Liver (tissue), 9 donors: ENCODE results near the gene SLC20A1. TPM values are rescaled to one million over a fixed set of nuclear protein-coding genes. Genes with fewer than 3 reads are reported as not detected.

Experiments
- DNase-seq: peaks from one replicate; pipeline ENCODE4 v3.0.0-alpha.2; 2017; ENCODE audit warnings: low spot score
- H3K27ac ChIP-seq, 2 donors: one replicate each; pipeline ENCODE4 v1.7.0; 2013; ENCODE audit warnings: inconsistent platforms in 2 of 2, low read length in 2 of 2, control low read depth in 1 of 2, low read depth in 1 of 2, mild to moderate bottlenecking in 1 of 2
- H3K27me3 ChIP-seq, 4 donors: one replicate each; pipeline versions ENCODE4 v1.6.1 to v1.7.0; 2013; ENCODE audit warnings: low read length in 3 of 4, inconsistent platforms in 1 of 4, mild to moderate bottlenecking in 1 of 4, moderate library complexity in 1 of 4; ENCODE audit not compliant: control insufficient read depth in 4 of 4, insufficient read depth in 4 of 4
- H3K36me3 ChIP-seq, 4 donors: one replicate each; pipeline versions ENCODE4 v1.6.1 to v1.7.0; 2013; ENCODE audit warnings: low read length in 3 of 4, mild to moderate bottlenecking in 3 of 4, low read depth in 1 of 4, moderate library complexity in 1 of 4; ENCODE audit not compliant: control insufficient read depth in 4 of 4, insufficient read depth in 3 of 4
- H3K4me1 ChIP-seq, 4 donors: one replicate each; pipeline versions ENCODE4 v1.6.1 to v1.7.0; 2013; ENCODE audit warnings: low read length in 3 of 4, mild to moderate bottlenecking in 3 of 4, moderate library complexity in 1 of 4; ENCODE audit not compliant: control insufficient read depth in 4 of 4, insufficient read depth in 4 of 4
- H3K4me3 ChIP-seq, 3 donors: one replicate each; pipeline versions ENCODE4 v1.6.1 to v1.7.0; 2013; ENCODE audit warnings: low read length in 3 of 3, control low read depth in 1 of 3, low read depth in 1 of 3, mild to moderate bottlenecking in 1 of 3
- H3K9ac ChIP-seq, 2 donors: one replicate each; pipeline ENCODE4 v1.7.0; 2013; ENCODE audit warnings: low read length in 2 of 2, mild to moderate bottlenecking in 2 of 2, moderate library complexity in 2 of 2, control low read depth in 1 of 2, low read depth in 1 of 2
- H3K9me3 ChIP-seq, 4 donors: one replicate each; pipeline versions ENCODE4 v1.6.1 to v1.7.0; 2013; ENCODE audit warnings: low read length in 3 of 4; ENCODE audit not compliant: control insufficient read depth in 4 of 4
- ATF3 ChIP-seq: IDR thresholded peaks from 2 replicates; pipeline ENCODE4 v1.6.1; 2016; ENCODE audit warnings: antibody characterized with exemption
- CTCF ChIP-seq: fragments of 150-350 bp; IDR thresholded peaks from 2 replicates; pipeline ENCODE4 v1.5.1; 2017; ENCODE audit warnings: improper control_type of control experiment, low read depth, low read length; ENCODE audit not compliant: missing input control
- EGR1 ChIP-seq, 2 donors: IDR thresholded peaks; 2 replicates each; pipeline ENCODE4 v1.6.1; 2016 to 2018; ENCODE audit warnings: antibody characterized with exemption in 2 of 2, low read depth in 2 of 2
- FOXA1 ChIP-seq: IDR thresholded peaks from 2 replicates; pipeline ENCODE4 v1.6.1; 2016; ENCODE audit warnings: antibody characterized with exemption
- FOXA2 ChIP-seq: IDR thresholded peaks from 2 replicates; pipeline ENCODE4 v1.6.1; 2016; ENCODE audit warnings: antibody characterized with exemption
- GABPA ChIP-seq, 2 donors: IDR thresholded peaks in 1 of 2; conservative IDR thresholded peaks in 1 of 2; 2 replicates each; pipeline ENCODE4 v1.6.1; 2016; ENCODE audit warnings: antibody characterized with exemption in 2 of 2, mild to moderate bottlenecking in 1 of 2, moderate library complexity in 1 of 2
- HNF4A ChIP-seq, 2 donors: conservative IDR thresholded peaks; 2 replicates each; pipeline ENCODE4 v1.6.1; 2016; ENCODE audit warnings: antibody characterized with exemption in 2 of 2, mild to moderate bottlenecking in 2 of 2
- RAD21 ChIP-seq, 2 donors: IDR thresholded peaks; 2 replicates each; pipeline ENCODE4 v1.6.1; 2016; ENCODE audit warnings: antibody characterized with exemption in 2 of 2, mild to moderate bottlenecking in 2 of 2
- REST ChIP-seq: IDR thresholded peaks from 2 replicates; pipeline ENCODE4 v1.6.1; 2016; ENCODE audit warnings: antibody characterized with exemption, mild to moderate bottlenecking
- RXRA ChIP-seq, 2 donors: IDR thresholded peaks; 2 replicates each; pipeline ENCODE4 v1.6.1; 2017 to 2018; ENCODE audit warnings: antibody characterized with exemption in 2 of 2, mild to moderate bottlenecking in 1 of 2
- SP1 ChIP-seq: IDR thresholded peaks from 2 replicates; pipeline ENCODE4 v1.6.1; 2018; ENCODE audit warnings: antibody characterized with exemption, mild to moderate bottlenecking
- TAF1 ChIP-seq: conservative IDR thresholded peaks from 2 replicates; pipeline ENCODE4 v1.6.1; 2016; ENCODE audit warnings: antibody characterized with exemption, mild to moderate bottlenecking
- YY1 ChIP-seq: IDR thresholded peaks from 2 replicates; pipeline ENCODE4 v1.6.1; 2016; ENCODE audit warnings: antibody characterized with exemption, mild to moderate bottlenecking
- ZBTB33 ChIP-seq: IDR thresholded peaks from 2 replicates; pipeline ENCODE4 v1.6.1; 2016; ENCODE audit warnings: antibody characterized with exemption
- WGBS: extraction: QIAGEN DNeasy Blood & Tissue Kit; methylation state at CpG from one replicate; pipeline ENCODE4 v1.1.7; 2013; 5-methylcytosine and 5-hydroxymethylcytosine counted together
- polyA plus RNA-seq, 2 donors: library from polyadenylated mRNA; stranded (reverse) in 1 of 2; unstranded in 1 of 2; fragments of 200-250 nt in 1 of 2; fragments of >200 nt in 1 of 2; fragmentation: Nextera tagmentation in 1 of 2; extraction: Ambion mirVana in 1 of 2; gene quantifications; one replicate each; pipeline versions ENCODE4 v1.2.1 to v1.2.3, GENCODE V29; 2013 to 2015
- total RNA-seq, 2 donors: library from RNA; depleted of rRNA; stranded (reverse); fragments of >200 nt; gene quantifications; one replicate each; pipeline ENCODE4 v1.2.3, GENCODE V29; 2014
- donor health status: healthy.
- donor health status: healthy.
- donor health status: healthy.
- donor health status: healthy.
- donor health status: healthy.

The SLC20A1 gene
- total and polyA plus RNA-seq, 4 donors, result 15.3 to 56.9 (median 20.0) TPM

GRCh38 chr2:112640467-112640799 is 5.3 kb upstream of the SLC20A1 start (continued):
- TF ChIP-seq ZBTB33 (no peak), ATF3 (no peak), TAF1 (no peak), YY1 (no peak), HNF4A (conservative IDR thresholded peaks at IDR 0.05) (no peak)

- H3K9me3 ChIP-seq, result no peaks in the 10 kb centered on the region
- WGBS, result 84% methylated on average over 8 of the region's 8 CpGs
- no peak for TF ChIP-seq EGR1 (IDR thresholded peaks at IDR 0.05; ENCODE audit: low read depth in 2 of 2)
- TF ChIP-seq CTCF, result no peak
- TF ChIP-seq FOXA1, result no peak
- no peak for TF ChIP-seq TAF1
- TF ChIP-seq ATF3, result no peak
- TF ChIP-seq FOXA2, result no peak
- no peak for TF ChIP-seq RXRA (IDR thresholded peaks at IDR 0.05)
- TF ChIP-seq REST, result no peak
- TF ChIP-seq RAD21 (IDR thresholded peaks at IDR 0.05), result no peak
- no peak for TF ChIP-seq SP1
- no peak for TF ChIP-seq HNF4A (conservative IDR thresholded peaks at IDR 0.05)
- no peak for TF ChIP-seq YY1
- no peak for TF ChIP-seq GABPA (IDR thresholded peaks at IDR 0.05 in 1 of 2, conservative IDR thresholded peaks at IDR 0.05 in 1 of 2)
- H3K4me1 ChIP-seq, result peaks cover 0 to 31% (median 26%) of the 10 kb centered on the region in 4 donors
- H3K4me3 ChIP-seq, result no peak overlapping the region
- H3K36me3 ChIP-seq, result no peaks in the 10 kb centered on the region
- H3K27ac ChIP-seq, result no peak overlapping the region
- H3K27me3 ChIP-seq, result no peaks in the 10 kb centered on the region
- no peak overlapping the region for H3K9ac ChIP-seq
- DNase-seq, result no peak
Measured at GRCh38 chr2:112640800-112641675, 4.7 kb upstream of the SLC20A1 start.
